SHP77 treated with DMSO at 0.1 percent for 48 hours (cell line): ENCODE measurements around the gene TTLL8.
"Not testable (repeated sequence)": the region's sequence is repeated elsewhere in the genome, so short reads cannot be mapped to it uniquely, and the experiment has no call there.

Experiments
- DNase-seq: peaks from one replicate; lab custom pipeline; 2025; lab: John Stamatoyannopoulos, UW

TTLL8 gene

GRCh38 chr22:50001388-50002231, 56.5 kb downstream of the TTLL8 start:
- DNase-seq: no peak

DNA sequence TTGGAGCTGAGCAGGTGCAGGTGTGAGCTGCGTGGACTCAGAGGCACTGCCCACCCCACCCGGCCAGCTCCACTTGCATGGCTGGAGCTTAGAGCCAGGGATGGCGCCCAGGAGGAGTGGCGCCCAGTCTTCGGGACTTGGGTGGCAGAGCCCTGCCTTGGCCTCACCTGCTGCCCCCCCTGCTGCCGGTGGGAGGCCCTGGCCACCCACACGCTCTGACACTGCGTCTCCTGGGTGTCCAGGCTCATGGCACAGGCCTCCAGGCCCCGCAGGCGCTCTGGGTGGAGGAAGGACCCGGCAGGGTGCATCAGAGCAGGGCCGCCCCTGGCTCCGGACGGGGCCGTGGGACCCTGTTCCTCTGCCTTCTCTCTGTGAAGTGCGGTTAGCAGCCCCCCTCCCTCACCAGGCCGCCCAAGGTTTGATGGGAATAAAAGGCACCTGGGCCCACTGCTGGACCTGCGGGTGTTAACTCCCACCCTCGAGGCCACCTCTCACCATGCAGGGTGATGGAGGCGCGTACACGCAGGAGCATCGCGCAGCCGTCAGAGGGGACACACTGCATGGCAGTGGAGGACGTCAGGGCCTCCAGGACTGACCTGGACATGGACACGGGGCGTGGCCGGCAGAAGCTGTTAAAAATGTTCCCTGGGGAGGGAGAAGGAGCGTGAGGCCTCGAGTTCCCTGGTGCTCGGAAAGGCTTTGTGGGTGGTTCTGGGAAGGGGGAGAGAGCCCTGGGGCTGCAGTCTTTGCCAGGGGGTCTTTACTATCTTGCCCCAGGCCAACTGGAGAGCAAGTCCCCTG, 57.3 kb downstream of the TTLL8 start:
- no peak for DNase-seq

GRCh38 chr22:49999946-50000586, 58.0 kb downstream of the TTLL8 start:
- no peak for DNase-seq

- DNase-seq: no peak
These were observed 58.8 kb downstream of the TTLL8 start for GRCh38 chr22:49999063-49999945.

DNA sequence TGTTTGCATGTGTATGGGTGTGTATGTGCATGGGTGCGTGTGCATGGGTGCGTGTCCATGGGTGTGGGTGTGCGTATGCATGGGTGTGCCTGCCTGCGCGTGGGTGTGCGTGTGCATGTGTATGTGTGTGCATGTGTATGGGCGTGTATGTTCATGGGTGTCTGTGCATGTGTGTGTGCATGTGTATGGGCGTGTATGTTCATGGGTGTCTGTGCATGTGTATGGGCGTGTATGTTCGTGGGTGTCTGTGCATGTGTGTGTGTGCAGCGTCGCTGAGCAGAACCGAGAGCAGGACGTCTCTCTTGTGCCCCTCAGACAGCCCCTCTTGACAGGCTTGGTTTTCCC, 59.4 kb downstream of the TTLL8 start:
- no peak for DNase-seq

- no peak for DNase-seq
These were observed 60.0 kb downstream of the TTLL8 start for GRCh38 chr22:49997932-49998717.

DNA sequence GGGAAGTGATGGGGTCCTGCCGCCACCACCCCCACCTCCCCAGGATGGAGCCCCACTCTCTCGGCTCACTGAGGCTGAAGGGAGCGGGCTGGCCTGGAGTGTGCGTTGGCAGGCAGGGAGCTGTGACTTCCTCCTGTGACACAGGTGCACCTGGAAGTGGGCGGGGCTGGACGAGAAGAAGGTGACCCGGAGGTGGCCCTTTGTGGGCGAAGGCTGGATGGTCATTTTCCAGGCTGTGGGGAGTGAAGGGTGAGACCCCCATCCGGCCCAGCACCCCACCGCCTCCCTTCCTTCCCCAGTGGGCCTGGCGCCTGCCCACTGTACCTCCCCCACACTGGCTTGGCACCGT, 60.9 kb downstream of the TTLL8 start:
- DNase-seq: no peak

- no peak for DNase-seq
These were observed 61.4 kb downstream of the TTLL8 start for GRCh38 chr22:49996518-49997250.

DNA sequence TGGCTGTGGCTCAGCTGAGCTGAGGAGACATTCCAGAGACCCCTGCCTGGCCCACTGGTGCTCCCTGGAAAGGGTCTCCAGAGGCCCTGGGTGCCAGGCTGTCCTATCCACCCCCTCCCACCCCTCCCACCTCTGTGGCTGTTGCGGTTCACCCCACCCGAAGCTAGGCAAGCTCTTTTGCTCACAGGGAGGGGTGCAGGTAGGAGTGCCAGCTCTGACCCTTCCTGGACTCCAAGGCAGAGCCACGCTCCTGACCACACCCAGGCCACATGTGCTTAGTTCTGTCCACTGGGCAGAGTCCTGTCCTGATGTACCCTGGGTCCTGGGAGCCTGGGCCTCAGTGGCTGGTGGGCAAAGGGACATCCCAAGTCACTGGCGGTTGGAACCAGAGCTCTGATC, 62.0 kb downstream of the TTLL8 start:
- no peak for DNase-seq

DNA sequence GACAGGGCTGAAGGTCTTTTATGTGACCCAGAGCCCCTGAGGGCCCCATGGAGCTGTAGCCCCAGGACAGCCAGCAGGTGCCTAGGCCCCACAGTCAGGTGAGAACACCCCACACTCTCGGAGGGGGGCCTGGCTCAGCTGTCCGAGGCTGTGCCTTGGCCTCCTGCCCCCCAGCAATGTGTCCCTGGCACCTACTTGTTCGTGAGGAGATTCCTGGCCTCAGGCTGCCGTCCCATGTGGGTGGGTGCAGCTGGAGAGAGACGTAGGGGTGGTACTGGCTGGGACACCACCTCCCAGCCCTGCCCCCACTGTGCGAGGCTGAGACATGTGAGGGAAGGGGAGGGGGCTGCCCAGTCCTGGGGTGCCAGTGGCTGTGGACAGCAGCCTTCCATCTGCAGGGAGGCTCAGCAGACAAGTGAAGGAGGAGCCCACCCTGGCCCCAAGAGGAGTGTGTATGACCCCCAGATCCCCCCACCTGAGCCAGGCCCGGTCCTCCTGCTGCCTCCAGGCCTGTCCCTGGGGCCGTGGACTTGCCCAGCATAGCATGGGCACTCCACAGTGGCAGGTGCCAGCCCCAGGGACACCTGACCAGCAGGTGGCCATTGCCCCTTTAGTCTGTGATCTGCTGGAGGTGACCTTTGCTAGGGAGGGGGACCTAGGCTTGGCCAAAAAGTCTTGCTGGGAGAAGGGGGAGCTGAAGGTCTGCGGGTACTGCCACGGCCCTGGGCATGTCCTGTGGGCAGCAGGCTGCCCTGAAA, 62.6 kb downstream of the TTLL8 start:
- DNase-seq: no peak

DNA sequence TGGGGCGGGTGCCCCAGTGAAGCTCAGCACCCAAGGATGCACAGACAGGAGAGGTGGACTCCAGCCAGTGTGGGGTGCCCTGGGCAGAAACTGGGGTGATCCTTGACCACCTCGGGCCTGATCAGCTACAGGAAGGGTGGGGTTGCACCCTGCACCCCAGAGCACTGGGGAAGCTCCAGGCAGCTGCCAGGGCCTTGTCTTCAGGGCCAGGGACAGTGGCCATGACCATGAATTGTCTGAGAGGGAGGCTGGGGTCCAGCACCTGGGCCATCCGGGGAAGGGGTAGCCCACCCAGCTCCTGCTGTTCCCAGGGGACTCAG, 63.1 kb downstream of the TTLL8 start:
- no peak for DNase-seq

- DNase-seq: no peak
These were observed 63.6 kb downstream of the TTLL8 start for GRCh38 chr22:49994361-49995040.

DNA sequence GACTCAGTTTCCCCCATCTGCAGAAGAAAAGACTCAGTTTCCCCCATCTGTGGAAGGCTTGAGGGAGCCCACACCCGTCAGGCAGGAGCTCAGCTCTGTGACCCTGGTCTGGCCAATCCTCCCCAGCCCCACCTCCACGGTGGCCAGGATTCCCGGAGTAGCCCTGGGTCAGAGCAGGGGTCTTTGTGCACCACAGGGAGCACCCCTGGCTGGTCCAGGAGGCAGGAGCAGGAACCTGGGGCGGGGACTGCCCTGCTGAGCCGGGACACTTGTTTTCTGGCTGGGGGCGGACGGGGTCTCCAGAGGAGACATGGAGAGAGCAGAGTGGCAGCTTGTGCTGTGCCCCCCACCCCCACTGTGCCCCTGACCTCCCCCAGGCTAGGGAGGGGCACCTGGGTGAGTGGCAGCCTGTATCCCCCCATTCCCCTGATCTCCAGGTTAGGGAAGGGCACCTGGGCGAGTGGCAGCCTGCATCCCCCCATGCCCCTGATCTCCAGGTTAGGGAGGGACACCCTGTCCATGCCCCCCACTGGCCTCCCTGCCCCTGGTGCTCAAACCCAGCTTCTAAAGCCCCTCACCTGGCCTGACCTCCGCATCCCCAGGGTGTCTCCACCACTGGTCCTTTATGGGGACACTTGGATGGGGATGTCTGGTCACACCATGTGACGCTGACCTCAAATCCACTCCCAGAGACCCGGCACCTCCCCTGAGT, 64.3 kb downstream of the TTLL8 start:
- DNase-seq: no peak

DNA sequence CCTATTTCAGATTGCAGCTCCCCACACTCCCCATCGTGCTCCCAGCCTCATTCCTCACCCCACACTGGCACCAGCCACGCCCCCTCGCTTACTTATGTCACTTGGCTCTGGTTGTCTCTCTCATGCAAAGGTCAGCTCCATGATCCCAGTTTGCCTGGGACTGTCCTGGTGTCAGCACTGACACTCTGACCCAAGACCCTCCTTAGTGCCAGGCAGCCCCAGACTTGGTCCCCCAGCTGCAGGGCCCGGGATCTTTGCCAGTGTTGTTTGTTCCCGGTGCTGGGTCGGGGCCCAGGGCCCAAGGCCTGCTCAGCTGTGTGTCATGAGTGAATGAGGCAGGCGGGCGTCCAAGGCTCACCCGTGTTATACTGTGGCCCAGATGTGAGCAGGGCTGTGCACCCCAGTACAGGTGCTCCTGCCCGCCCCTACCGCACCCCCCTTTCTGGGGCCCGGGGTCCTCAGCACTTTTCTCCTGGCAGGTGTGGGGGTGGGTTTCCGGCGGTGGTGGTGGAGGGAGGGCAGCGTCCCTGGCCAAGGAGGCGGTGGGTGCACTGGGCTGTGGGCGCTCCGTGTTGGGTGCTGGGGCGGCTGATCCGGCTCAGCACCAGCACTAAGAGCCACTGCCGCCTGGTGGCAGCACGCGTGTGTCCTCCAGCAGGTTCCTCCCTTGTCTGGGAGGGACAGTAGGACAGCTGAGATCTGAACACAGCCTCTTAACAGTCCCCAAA, 65.0 kb downstream of the TTLL8 start:
- DNase-seq: peak; percentile 33

DNA sequence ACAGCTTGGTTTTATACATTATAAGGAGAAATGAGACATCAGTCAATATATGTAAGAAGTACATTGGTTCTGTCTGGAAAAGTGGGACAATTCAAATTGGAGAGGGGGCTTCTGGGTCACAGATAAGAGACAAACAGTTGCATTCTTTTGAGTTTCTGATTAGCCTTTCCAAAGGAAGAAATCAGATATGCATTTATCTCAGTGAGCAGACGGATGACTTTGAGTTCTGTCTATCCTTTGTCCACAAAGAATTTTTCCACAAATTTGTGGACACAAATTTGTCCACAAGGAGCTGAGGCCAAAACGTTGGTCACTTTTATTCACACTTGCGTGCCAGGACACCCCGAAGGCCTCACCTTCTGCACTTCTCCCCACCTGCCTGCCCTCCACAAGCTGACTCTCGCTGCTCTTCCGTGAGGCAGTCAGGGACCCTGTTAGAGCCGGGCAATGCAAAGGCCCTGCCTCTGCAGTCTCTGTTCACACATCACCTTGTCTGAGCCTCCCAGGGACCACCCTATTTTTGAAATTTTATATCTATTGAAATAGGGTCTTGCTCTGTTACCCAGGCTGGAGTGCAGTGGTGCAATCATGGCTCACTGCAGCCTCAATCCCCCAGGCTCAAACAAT, 66.1 kb downstream of the TTLL8 start:
- DNase-seq: no peak

- DNase-seq: no peak
These were observed 66.9 kb downstream of the TTLL8 start for GRCh38 chr22:49991167-49991566.

- not testable (repeated sequence) for DNase-seq
These were observed 68.3 kb downstream of the TTLL8 start for GRCh38 chr22:49989826-49990225.
